Stimulated activated CD4-positive, alpha-beta T cell treated with anti-CD3 and anti-CD28 coated beads, Interleukin-1b, Interleukin-23, amount 100 ng/mL, for 24 hours (primary cell): Measurements from ENCODE around the gene LDB3.

Experiments
- DNase-seq, 4 experiments: peaks; one replicate each; pipeline ENCODE4 v3.0.0-alpha.2; 2020; ENCODE audit warnings: low read depth in 4 of 4, low spot score in 1 of 4

Gene LDB3

GRCh38 chr10:86664341-86665217 lies 3.7 kb upstream of the LDB3 start:
- no peak for DNase-seq

GRCh38 chr10:86665218-86665607 lies 3.1 kb upstream of the LDB3 start:
- no peak for DNase-seq

GRCh38 chr10:86665868-86666267 lies 2.4 kb upstream of the LDB3 start:
- no peak for DNase-seq

- DNase-seq, result no peak
Observed at GRCh38 chr10:86666538-86666937, 1.8 kb upstream of the LDB3 start.

- no peak for DNase-seq
Observed at GRCh38 chr10:86667421-86668181, 710 bp upstream of the LDB3 start.

- no peak for DNase-seq
Observed at GRCh38 chr10:86670290-86670811, 2.0 kb downstream of the LDB3 start.

- no peak for DNase-seq
Observed at GRCh38 chr10:86670876-86671275, 2.6 kb downstream of the LDB3 start.

- no peak for DNase-seq
Observed at GRCh38 chr10:86671419-86671818, 3.1 kb downstream of the LDB3 start.

- no peak for DNase-seq
Observed at GRCh38 chr10:86671985-86672710, 3.8 kb downstream of the LDB3 start.

- no peak for DNase-seq
Observed at GRCh38 chr10:86673216-86673826, 5.0 kb downstream of the LDB3 start.

GRCh38 chr10:86673827-86674581 lies 5.7 kb downstream of the LDB3 start:
- DNase-seq, result no peak

- no peak for DNase-seq
Observed at GRCh38 chr10:86674912-86675311, 6.6 kb downstream of the LDB3 start.

- no peak for DNase-seq
Observed at GRCh38 chr10:86677374-86677773, 9.1 kb downstream of the LDB3 start.

GRCh38 chr10:86678999-86679792 lies 10.9 kb downstream of the LDB3 start:
- DNase-seq, result no peak

- no peak for DNase-seq
Observed at GRCh38 chr10:86681047-86681446, 12.7 kb downstream of the LDB3 start.

- DNase-seq, result no peak
Observed at GRCh38 chr10:86681722-86682386, 13.5 kb downstream of the LDB3 start.

- no peak for DNase-seq
Observed at GRCh38 chr10:86682675-86683074, 14.4 kb downstream of the LDB3 start.

GRCh38 chr10:86684331-86685097 lies 16.2 kb downstream of the LDB3 start:
- DNase-seq, result no peak
